RCC 7860 (cell line): ENCODE results near the gene NFATC3.
"Not testable (repeated sequence)": the region's sequence is repeated elsewhere in the genome, so short reads cannot be mapped to it uniquely, and the experiment has no call there.

Source experiments
- DNase-seq: peaks from one replicate; pipeline ENCODE4 v3.0.0-alpha.2; 2015; ENCODE audit warnings: low spot score
- FAIRE-seq: peaks from 2 replicates; lab custom pipeline; 2012; peaks lifted over from hg19 to GRCh38; lab: Jason Lieb, UNC

NFATC3 gene

GRCh38 chr16:68115851-68116250 lies 30.7 kb downstream of the NFATC3 start:
- no peak for DNase-seq
- FAIRE-seq, result no peak

DNA sequence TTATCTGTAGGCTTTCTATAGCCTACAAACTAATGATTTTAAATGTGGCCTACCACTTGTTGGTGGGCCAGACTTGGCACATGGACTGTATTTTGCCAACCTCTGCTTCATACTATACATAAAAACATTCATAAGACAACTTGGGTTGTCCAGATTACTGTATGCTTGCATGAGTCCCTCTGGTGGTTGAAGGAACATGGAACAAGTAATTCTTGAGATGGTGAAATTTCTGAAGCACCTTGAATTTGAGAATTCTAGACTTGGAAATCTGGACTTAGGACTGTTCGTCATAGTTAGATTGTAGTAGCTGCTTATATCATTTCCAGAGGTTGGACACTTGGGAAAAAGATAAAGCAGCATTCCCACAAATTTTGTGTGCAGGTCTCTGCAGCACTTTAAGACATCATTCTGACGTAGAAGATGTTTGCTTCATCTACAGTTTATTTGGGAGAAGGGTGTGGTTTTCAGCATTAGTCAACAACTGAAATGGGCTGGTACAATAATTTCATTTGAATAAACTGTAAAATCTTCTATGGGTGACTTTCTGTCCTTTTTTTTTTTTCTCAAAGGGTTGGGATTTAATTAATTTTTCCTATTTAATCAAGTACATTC lies 31.2 kb downstream of the NFATC3 start:
- FAIRE-seq, result no peak

DNA sequence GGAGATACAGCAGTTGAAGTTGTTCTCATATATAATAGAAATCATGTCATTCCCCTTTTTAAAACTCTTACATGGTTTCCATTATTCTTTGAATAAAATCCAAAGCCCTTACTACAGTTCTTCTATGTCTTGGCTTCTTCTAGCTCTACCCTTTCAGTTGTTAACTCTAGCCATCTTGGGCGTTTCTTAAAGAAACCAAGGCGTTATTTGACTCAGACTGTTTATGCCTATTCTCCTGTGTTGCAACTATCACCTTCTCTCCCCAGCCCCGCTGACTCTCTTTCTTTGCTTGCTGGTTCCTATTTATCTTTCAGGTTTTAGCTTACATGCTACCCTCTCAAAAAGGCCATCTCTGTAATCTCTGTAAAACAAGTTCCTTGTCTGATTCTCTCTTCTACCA lies 32.7 kb downstream of the NFATC3 start:
- FAIRE-seq, result no peak
- no peak for DNase-seq

More for the DNA sequence above, 31.2 kb downstream of the NFATC3 start:
- no peak for DNase-seq

DNA sequence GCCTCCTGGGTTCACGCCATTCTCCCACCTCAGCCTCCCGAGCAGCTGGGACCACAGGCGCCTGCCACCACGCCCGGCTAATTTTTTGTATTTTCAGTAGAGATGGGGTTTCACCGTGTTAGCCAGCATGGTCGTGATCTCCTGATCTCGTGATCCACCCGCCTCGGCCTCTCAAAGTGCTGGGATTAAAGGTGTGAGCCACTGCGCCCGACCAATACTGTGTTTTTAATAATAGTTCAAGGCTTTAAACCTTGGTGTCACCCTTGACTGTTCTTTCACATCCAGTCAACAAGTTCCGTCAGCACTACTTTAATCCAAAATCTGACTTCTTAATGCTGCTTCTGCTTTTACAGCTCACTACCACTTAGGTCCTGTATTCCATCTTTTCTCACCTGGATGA lies 33.8 kb downstream of the NFATC3 start:
- DNase-seq, FAIRE-seq: not testable (repeated sequence)

- FAIRE-seq, DNase-seq: not testable (repeated sequence)
Measured at GRCh38 chr16:68120496-68120895, 35.3 kb downstream of the NFATC3 start.

DNA sequence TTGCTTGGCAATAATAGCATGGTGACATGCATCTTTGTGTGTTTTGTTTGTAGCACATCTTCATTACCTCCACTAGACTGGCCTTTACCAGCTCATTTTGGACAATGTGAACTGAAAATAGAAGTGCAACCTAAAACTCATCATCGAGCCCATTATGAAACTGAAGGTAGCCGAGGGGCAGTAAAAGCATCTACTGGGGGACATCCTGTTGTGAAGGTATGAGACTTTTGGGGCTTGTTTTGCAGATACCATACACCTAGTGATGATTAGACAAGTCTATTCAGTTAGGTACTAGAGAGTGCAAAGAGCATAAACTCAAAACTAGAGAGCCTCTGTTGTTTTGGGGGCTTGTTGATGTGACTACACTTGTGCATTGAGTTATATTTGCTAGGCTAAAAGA lies 41.2 kb downstream of the NFATC3 start:
- FAIRE-seq (no peak), DNase-seq (no peak)

- DNase-seq (no peak), FAIRE-seq (no peak)
Measured at GRCh38 chr16:68128577-68129305, 43.6 kb downstream of the NFATC3 start.

- FAIRE-seq (no peak), DNase-seq (no peak)
Measured at GRCh38 chr16:68130520-68130919, 45.4 kb downstream of the NFATC3 start.

DNA sequence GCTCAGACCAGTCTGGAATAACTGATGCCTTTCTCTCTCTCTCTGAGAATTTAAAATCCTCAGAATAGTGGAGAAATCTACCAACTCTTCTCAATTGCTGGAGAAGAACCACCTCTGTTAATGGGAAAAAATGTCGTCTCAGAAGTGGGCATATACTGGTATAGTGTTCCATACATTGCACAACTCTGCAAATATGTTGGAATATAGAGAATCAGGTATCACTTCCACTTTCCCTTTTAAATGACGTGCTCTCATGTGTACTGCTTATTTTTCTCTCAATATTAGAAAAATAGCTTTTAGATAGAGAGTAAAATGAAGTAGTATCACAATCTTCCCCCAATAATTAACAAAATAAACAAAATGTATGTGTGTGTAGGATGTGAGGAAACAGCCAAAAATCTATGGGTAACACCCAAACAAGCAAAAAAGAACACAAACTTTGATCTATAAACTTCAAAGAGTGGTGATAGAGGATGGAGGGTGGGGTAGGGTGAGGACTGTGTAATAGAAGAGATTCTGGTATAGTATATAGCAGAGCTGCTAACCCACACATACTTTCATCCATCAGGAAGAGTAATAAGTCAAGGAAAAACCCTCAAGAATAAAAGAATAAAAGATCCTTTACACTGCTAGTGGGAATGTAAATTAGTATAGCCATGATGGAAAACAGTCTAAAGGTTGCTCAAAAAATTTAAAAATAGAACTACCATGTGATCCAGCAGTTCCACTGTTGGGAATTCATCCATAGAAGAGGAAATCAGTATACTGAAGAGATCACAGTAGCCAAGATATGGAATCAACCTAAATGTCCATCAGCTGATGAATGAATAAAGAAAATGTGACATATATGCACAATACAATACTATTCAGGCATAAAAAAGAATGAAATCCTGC lies 46.9 kb downstream of the NFATC3 start:
- FAIRE-seq, result no peak

DNA sequence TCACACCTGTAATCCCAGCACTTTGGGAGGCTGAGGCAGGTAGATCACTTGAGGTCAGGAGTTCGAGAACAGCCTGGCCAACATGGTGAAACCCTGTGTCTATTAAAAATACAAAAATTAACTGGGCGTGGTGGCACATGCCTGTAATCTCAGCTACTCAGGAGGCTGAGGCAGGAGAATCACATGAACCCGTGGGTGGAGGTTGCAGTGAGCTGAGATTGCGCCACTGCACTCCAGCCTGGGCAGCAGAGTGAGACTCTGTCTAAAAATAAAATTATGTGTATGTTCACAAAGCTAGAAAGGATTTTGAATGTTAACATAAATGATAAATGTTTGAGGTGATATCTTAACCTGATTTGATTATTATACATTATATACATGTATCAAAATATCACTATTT lies 47.8 kb downstream of the NFATC3 start:
- not testable (repeated sequence) for FAIRE-seq, DNase-seq

More for the DNA sequence above, 46.9 kb downstream of the NFATC3 start:
- no peak for DNase-seq

GRCh38 chr16:68134644-68135043 lies 49.5 kb downstream of the NFATC3 start:
- DNase-seq, result no peak
- no peak for FAIRE-seq

- FAIRE-seq (no peak), DNase-seq (no peak)
Measured at GRCh38 chr16:68136515-68136914, 51.3 kb downstream of the NFATC3 start.

DNA sequence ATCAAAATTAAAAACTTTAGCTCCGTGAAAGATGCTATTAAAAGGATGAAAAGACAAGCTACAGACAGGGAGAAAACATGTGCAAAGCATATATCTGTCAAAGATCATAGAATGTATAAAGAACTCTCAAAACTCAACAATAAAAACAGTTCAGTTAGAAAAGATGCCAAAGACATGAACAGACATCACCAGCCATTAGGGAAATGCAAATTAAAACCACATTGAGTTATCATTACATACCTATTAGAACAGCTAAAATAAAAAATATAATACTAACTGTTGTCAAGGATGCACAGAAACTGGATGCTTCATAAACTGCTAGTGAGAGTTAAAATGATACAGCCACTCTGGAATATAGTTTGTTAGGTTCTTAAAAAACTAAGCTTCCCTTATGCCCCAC lies 58.8 kb downstream of the NFATC3 start:
- no peak for DNase-seq
- FAIRE-seq, result no peak

DNA sequence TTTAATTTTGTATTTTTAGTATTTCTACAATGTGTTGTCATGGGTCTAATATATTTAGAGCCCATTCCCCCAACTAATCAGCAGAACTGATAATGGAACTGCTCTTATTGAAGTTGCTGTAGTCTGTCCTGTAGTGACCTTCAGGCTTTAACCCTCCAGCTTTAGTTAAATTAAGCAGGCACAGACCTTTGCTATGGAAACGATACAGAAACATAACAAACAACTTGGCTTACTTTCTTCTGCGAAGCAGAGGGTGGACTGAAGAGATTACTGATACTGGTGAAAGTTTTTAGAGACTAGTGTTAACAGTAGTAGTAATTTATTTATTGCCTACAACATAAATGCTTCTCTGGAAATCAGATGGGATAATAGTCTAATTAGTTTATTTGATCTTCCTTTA lies 61.4 kb downstream of the NFATC3 start:
- no peak for DNase-seq
- no peak for FAIRE-seq

GRCh38 chr16:68147444-68147843 lies 62.3 kb downstream of the NFATC3 start:
- FAIRE-seq (no peak), DNase-seq (no peak)

DNA sequence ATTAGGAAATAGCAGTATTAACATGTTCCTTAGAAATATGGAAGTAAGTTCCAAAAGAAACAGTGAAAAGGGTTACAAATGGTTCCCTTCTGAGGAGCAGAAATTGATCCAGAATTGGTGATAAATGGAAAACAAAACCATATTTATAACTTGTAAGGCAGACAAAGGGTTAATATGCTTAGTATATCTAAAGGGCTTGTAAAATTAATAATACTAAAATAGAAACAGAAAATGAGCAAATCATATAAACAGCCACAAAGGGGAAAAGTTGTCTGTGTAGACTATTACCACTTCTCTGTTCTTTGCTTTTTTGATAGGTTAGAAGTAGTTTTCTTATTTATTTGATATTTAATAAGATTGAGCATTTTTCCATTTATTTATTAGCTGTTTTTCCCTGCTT lies 64.4 kb downstream of the NFATC3 start:
- FAIRE-seq, result no peak
- no peak for DNase-seq

DNA sequence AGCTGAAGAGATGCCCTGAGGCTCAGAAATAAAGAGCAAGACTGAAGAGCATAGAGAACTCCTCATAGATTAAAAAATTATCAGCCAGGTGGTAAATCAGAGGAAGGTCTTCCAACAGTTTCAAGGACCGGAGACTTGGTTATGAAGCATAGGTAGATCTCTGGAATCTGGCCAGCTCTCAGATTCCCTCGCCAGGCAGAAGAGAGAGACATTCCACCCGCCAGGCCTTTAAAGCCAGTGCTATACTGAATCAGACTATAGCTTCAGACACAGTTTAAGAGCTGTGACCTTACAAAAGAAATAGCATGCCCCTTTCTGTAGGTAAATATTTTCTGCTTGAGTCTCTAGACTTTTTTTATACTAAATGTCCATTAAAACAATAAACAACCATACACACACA lies 70.3 kb downstream of the NFATC3 start:
- no peak for FAIRE-seq
- DNase-seq, result no peak

DNA sequence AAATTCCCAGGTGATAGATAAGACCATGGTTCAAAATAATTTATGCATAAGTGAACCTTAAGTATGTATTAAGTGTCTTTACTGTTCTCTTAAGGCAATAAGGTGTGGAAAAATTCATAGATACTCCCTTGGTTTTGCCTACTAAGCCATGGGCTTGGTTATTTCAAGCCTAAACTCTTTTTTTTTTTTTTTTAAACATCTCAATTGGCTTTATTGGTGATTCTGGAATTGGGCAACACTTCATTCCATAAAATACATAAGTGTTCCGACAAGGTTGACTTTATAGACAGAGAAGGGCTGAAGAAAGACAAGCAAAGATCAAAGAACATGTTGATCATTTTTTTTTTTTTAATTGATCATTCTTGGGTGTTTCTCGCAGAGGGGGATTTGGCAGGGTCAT lies 77.2 kb downstream of the NFATC3 start:
- no peak for FAIRE-seq
- no peak for DNase-seq

DNA sequence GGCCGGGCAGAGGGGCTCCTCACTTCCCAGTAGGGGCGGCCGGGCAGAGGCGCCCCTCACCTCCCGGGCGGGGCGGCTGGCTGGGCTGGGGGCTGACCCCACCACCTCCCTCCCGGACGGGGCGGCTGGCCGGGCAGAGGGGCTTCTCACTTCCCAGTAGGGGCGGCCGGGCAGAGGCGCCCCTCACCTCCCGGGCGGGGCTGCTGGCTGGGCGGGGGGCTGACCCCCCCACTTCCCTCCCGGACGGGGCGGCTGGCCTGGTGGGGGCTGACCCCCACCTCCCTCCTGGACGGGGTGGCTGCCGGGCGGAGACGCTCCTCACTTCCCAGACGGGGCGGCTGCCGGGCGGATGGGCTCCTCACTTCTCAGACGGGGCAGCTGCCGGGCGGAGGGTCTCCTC lies 78.1 kb downstream of the NFATC3 start:
- not testable (repeated sequence) for DNase-seq, FAIRE-seq

DNA sequence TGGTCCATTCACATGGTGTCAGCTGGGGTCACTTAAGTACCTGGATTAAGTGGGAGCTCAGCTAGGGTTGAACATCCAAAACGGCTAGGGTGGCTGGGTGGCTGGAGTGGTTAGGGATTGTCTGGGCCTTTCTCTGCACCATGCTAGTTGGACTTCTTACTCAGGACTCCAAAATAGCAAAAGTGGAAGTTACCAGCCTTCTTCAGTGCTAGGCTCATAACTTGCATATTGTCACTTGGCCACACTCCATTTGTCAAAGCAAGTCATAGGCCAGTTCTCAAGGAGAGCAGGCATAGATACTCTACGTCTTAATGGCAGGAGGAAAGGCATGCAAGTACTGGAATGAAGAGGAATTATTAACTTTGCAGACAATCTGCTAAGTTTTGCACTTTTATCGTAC lies 81.1 kb downstream of the NFATC3 start:
- FAIRE-seq (no peak), DNase-seq (no peak)

DNA sequence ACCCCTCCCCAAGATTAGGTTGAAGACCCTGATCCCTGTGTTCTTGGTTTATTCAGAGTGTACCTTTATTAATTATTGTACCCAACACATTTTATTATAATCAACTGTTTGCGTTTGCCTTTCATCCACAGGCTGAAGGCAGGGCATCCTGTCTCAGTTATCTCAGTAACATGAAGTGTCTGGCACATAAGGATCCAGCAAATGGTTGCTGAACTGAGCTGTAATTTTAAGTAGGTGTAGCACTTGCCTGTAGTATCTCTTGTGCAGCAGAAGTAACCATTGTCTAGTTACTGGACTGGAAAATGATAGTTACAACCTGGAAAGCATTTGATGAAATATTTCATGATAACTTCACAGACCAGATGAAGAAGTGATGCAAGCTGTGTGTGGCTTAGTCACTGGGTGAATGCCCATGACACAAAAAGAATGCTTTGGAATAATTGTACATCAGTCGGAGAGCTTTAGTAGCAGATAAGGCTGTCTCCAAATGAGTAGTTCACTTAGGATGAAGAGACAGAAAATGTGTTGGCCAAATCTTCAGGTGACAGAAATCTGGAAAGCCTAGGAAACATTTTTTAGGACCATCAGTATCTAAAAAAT lies 94.1 kb downstream of the NFATC3 start:
- DNase-seq (no peak), FAIRE-seq (no peak)
